Measurements from ENCODE around the gene GPRC5C. TPM values are rescaled to one million over a fixed set of nuclear protein-coding genes. Genes with fewer than 3 reads are reported as not detected.
"Not testable (repeated sequence)": the region's sequence is repeated elsewhere in the genome, so short reads cannot be mapped to it uniquely, and the experiment has no call there.

GPRC5C gene
- total RNA-seq, 4 donors from 2014 or later, result 61.1 to 173 (median 107) TPM

DNA sequence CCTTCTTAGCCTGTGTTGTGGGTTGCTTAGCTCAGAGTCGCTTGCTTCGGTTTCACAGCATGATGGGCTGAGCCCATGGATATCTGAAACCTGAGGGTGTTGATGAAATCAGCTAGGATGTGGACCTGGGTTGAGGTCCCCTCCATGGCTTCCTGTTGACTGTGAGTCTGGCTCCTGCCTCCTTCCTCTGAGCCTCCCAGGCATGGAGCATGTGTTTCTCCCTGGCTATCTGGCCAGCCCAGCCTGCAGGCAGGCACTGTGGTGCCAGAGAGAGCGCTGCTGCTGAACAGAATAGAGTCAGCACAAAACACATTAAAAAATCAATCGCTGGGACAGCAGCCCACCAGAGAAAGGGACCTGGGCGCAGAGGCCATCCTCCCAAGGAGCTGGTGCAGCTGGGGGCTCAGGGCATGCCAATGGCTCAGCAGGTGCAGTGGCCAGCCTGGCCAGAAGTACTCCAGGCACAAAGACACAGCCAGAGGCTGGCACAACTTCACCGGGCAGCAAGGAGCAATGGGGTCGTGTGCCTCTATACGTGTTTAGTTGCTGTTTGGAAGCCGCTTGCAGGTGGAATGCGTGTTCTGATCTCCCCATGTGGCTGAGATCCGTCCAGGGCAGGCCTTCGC, 28.3 kb upstream of the GPRC5C start:
- Histone ChIP-seq H3K27me3 (no peaks in the 10 kb centered on the region), H3K27ac (no peak overlapping the region)
- TF ChIP-seq, protein P1, sequence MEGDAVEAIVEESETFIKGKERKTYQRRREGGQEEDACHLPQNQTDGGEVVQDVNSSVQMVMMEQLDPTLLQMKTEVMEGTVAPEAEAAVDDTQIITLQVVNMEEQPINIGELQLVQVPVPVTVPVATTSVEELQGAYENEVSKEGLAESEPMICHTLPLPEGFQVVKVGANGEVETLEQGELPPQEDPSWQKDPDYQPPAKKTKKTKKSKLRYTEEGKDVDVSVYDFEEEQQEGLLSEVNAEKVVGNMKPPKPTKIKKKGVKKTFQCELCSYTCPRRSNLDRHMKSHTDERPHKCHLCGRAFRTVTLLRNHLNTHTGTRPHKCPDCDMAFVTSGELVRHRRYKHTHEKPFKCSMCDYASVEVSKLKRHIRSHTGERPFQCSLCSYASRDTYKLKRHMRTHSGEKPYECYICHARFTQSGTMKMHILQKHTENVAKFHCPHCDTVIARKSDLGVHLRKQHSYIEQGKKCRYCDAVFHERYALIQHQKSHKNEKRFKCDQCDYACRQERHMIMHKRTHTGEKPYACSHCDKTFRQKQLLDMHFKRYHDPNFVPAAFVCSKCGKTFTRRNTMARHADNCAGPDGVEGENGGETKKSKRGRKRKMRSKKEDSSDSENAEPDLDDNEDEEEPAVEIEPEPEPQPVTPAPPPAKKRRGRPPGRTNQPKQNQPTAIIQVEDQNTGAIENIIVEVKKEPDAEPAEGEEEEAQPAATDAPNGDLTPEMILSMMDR (IDR thresholded peaks at IDR 0.05), result no peak
- no peak for TF ChIP-seq POLR2A (IDR thresholded peaks at IDR 0.05)

GRCh38 chr17:74404218-74404617, 27.7 kb upstream of the GPRC5C start:
- TF ChIP-seq POLR2A (IDR thresholded peaks at IDR 0.05), result no peak
- TF ChIP-seq, protein P1 (IDR thresholded peaks at IDR 0.05), result no peak
- H3K27ac ChIP-seq, result no peak overlapping the region
- no peaks in the 10 kb centered on the region for H3K36me3 ChIP-seq
- no peaks in the 10 kb centered on the region for H3K4me1 ChIP-seq
- no peak for DNase-seq
- no peaks in the 10 kb centered on the region for H3K27me3 ChIP-seq
- no peak overlapping the region for H3K4me3 ChIP-seq
- no peaks in the 10 kb centered on the region for H3K9me3 ChIP-seq

More for the DNA sequence above, 28.3 kb upstream of the GPRC5C start:
- no peak for DNase-seq
- H3K4me3 ChIP-seq, result no peak overlapping the region
- H3K4me1 ChIP-seq, result no peaks in the 10 kb centered on the region
- H3K9me3 ChIP-seq, result no peaks in the 10 kb centered on the region
- H3K36me3 ChIP-seq, result no peaks in the 10 kb centered on the region

DNA sequence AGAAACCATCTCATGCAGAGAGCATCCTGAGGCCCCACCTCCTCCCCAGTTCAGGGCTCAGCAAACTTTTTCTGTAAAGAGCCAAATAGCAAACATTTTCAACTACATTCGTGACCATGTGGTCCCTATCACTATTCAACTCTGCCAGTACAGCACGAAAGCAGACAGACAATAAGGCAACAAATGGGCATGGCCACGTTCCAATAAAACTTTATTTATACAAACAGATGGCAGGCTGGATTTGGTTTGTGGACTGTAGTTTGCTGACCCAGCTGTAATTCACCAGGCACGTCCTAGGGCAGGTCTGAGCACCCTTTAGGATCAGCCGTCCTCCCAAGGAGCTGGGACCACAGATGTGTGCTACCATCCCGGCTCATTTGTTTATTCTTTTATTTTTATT, 27.1 kb upstream of the GPRC5C start:
- Histone ChIP-seq H3K4me3 (no peak overlapping the region), H3K27ac (no peak overlapping the region), H3K36me3 (no peaks in the 10 kb centered on the region), H3K9me3 (no peaks in the 10 kb centered on the region), H3K27me3 (no peaks in the 10 kb centered on the region), H3K4me1 (no peaks in the 10 kb centered on the region)
- TF ChIP-seq, protein P1 (IDR thresholded peaks at IDR 0.05), result no peak
- TF ChIP-seq POLR2A (IDR thresholded peaks at IDR 0.05), result no peak
- no peak for DNase-seq

- not testable (repeated sequence) for H3K27ac ChIP-seq, DNase-seq, H3K9me3 ChIP-seq, H3K36me3 ChIP-seq, H3K4me1 ChIP-seq, H3K4me3 ChIP-seq, H3K27me3 ChIP-seq
Measured at GRCh38 chr17:74405311-74405710, 26.6 kb upstream of the GPRC5C start.

DNA sequence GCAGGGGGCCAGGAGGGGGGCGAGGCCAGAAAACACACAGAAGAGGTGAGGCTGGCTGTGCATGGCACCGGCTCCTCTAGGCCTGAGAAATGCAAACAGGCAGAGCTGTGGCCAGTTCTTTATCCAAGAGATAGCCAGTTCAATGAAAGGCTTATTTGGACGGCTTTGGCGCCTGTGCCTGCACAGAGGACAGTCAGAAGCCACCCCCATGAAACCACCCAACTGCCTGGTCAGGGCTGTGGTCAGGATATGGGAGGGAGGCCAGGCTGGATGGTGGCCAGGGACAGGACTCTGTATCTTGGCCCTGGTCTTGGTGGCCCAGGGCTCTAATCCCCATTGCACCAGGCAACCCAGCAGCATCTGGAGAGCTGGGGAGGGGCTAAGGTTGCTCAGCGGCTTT, 24.5 kb upstream of the GPRC5C start:
- no peak for DNase-seq
- TF ChIP-seq, protein P1 (IDR thresholded peaks at IDR 0.05), result no peak
- TF ChIP-seq POLR2A (IDR thresholded peaks at IDR 0.05), result no peak
- Histone ChIP-seq H3K36me3 (no peaks in the 10 kb centered on the region), H3K4me1 (no peaks in the 10 kb centered on the region), H3K27ac (no peak overlapping the region), H3K27me3 (no peaks in the 10 kb centered on the region), H3K4me3 (no peak overlapping the region), H3K9me3 (no peaks in the 10 kb centered on the region)

GRCh38 chr17:74408262-74408661, 23.6 kb upstream of the GPRC5C start:
- no peak overlapping the region for H3K4me3 ChIP-seq
- H3K27me3 ChIP-seq, result no peaks in the 10 kb centered on the region
- no peaks in the 10 kb centered on the region for H3K9me3 ChIP-seq
- no peaks in the 10 kb centered on the region for H3K36me3 ChIP-seq
- no peak overlapping the region for H3K27ac ChIP-seq
- no peak for TF ChIP-seq POLR2A (IDR thresholded peaks at IDR 0.05)
- TF ChIP-seq, protein P1 (IDR thresholded peaks at IDR 0.05), result peak in 1 of 6 experiments; percentile 6
- H3K4me1 ChIP-seq, result no peaks in the 10 kb centered on the region
- DNase-seq, result peak in 1 of 3 donors; percentile 59
